Erythroblast (primary cell): ENCODE data around the gene CAPZA2.
A peak's percentile ranks its signal among the peaks of the same experiment; 100 is the strongest.

Experiments used
- DNase-seq, 2 experiments: peaks; one replicate each; lab custom pipeline; 2025; lab: John Stamatoyannopoulos, UW
- GATA1 ChIP-seq: IDR thresholded peaks from 2 replicates; pipeline ENCODE4 v1.6.1; 2011; ENCODE audit warnings: low read depth, mild to moderate bottlenecking, control low read depth, low read length, moderate library complexity
- POLR2A ChIP-seq: IDR thresholded peaks from 2 replicates; pipeline ENCODE4 v1.6.1; 2011; ENCODE audit warnings: mild to moderate bottlenecking, low read length

The CAPZA2 gene

GRCh38 chr7:116963234-116963633, 100.8 kb downstream of the CAPZA2 start:
- no peak for DNase-seq
- no peak for TF ChIP-seq POLR2A
- no peak for TF ChIP-seq GATA1

- TF ChIP-seq GATA1 (no peak), POLR2A (no peak)
- DNase-seq: no peak
Measured at GRCh38 chr7:116966601-116967000, 104.2 kb downstream of the CAPZA2 start.

GRCh38 chr7:116967254-116967922, 105.0 kb downstream of the CAPZA2 start:
- no peak for DNase-seq
- TF ChIP-seq GATA1: no peak
- no peak for TF ChIP-seq POLR2A

- TF ChIP-seq GATA1 (no peak), POLR2A (no peak)
- no peak for DNase-seq
Measured at GRCh38 chr7:116967983-116968382, 105.6 kb downstream of the CAPZA2 start.

GRCh38 chr7:116968631-116969030, 106.2 kb downstream of the CAPZA2 start:
- no peak for DNase-seq
- TF ChIP-seq GATA1: no peak
- no peak for TF ChIP-seq POLR2A

- TF ChIP-seq GATA1 (no peak), POLR2A (no peak)
- no peak for DNase-seq
Measured at GRCh38 chr7:116969371-116969902, 107.0 kb downstream of the CAPZA2 start.

GRCh38 chr7:116970238-116970910, 108.0 kb downstream of the CAPZA2 start:
- no peak for DNase-seq
- no peak for TF ChIP-seq GATA1
- TF ChIP-seq POLR2A: no peak

GRCh38 chr7:116971153-116971552, 108.8 kb downstream of the CAPZA2 start:
- peak in 1 of 2 experiments; percentile 10 for DNase-seq
